Nephron progenitor cell (in vitro differentiated cells): ENCODE data around the gene MYO18B.

ENCODE experiments used
- DNase-seq: peaks from one replicate; pipeline ENCODE4 v3.0.0; 2021
- H3K27ac Mint-ChIP-seq: 2 replicates; pipeline ENCODE4 v1.8.0; 2021; ENCODE audit warnings: mild to moderate bottlenecking, moderate library complexity, mixed read lengths
- H3K27me3 Mint-ChIP-seq: 2 replicates; pipeline ENCODE4 v1.8.0; 2021; ENCODE audit warnings: mild to moderate bottlenecking, low read depth, mixed read lengths; ENCODE audit not compliant: poor library complexity
- H3K36me3 Mint-ChIP-seq: 2 replicates; pipeline ENCODE4 v1.8.0; 2021; ENCODE audit warnings: low read depth, mixed read lengths
- H3K4me1 Mint-ChIP-seq: 2 replicates; pipeline ENCODE4 v1.8.0; 2021; ENCODE audit warnings: mixed read lengths
- H3K4me3 Mint-ChIP-seq: 2 replicates; pipeline ENCODE4 v1.8.0; 2021; ENCODE audit warnings: mild to moderate bottlenecking, moderate library complexity, mixed read lengths
- H3K9me3 Mint-ChIP-seq: 2 replicates; pipeline ENCODE4 v1.8.0; 2021; ENCODE audit warnings: mild to moderate bottlenecking, moderate library complexity, mixed read lengths
- TF ChIP-seq, protein P1 (sequence below): fragments of 200-600 bp; sonication (generic); IDR thresholded peaks from 2 replicates; pipeline ENCODE4 v1.5.0; 2021; ENCODE audit warnings: antibody characterized with exemption

Gene MYO18B

DNA sequence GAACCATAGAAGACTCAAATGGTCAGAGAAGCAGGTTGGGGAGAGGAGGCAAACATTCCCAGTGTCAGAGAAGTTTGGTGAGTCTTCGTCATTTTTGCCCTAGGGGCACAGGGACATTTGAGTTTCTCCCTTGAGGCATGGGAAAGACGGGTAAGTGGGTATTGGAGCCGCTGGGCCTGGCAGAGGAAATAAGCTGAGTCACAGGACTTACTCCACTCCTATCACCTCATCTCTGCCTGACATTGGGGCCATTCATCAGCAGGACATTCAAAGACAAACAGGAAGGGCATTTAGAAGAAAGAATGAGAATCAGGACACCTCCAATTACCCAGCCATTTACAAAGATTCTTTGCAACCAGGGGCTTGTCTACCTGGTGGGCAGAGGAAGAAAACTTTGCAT lies 326.6 kb downstream of the MYO18B start:
- Mint-ChIP-seq H3K27ac (peak overlapping the region; percentile 61), H3K9me3 (peaks cover 14% of the 10 kb centered on the region), H3K27me3 (peaks cover 3% of the 10 kb centered on the region), H3K4me1 (peaks cover 60% of the 10 kb centered on the region), H3K36me3 (peaks cover 5% of the 10 kb centered on the region), H3K4me3 (peak overlapping the region; percentile 38)
- no peak for DNase-seq
- TF ChIP-seq, protein P1, sequence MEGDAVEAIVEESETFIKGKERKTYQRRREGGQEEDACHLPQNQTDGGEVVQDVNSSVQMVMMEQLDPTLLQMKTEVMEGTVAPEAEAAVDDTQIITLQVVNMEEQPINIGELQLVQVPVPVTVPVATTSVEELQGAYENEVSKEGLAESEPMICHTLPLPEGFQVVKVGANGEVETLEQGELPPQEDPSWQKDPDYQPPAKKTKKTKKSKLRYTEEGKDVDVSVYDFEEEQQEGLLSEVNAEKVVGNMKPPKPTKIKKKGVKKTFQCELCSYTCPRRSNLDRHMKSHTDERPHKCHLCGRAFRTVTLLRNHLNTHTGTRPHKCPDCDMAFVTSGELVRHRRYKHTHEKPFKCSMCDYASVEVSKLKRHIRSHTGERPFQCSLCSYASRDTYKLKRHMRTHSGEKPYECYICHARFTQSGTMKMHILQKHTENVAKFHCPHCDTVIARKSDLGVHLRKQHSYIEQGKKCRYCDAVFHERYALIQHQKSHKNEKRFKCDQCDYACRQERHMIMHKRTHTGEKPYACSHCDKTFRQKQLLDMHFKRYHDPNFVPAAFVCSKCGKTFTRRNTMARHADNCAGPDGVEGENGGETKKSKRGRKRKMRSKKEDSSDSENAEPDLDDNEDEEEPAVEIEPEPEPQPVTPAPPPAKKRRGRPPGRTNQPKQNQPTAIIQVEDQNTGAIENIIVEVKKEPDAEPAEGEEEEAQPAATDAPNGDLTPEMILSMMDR = no peak

DNA sequence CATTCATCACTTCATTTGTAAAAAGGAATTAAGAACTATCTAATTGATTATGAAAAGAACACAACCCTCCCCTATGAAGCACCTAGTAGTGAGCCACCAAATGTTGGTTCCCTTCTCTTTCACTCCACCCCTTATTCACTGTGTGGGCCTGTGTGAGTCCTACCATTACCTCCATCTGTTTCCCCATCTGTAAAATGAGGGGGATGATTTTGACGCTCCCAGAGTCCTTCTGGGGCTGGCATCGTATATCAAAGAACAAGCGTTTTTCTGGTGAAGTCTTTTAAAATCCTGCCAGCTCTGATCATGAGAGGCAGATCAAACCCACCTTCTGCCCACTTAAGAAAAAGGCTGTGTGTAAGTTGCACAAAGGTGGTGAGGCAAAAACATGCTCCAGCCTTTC lies 330.6 kb downstream of the MYO18B start:
- Mint-ChIP-seq H3K9me3 (peaks cover 14% of the 10 kb centered on the region), H3K4me1 (peaks cover 35% of the 10 kb centered on the region), H3K27ac (no peak overlapping the region), H3K4me3 (no peak overlapping the region), H3K27me3 (peaks cover 3% of the 10 kb centered on the region), H3K36me3 (peaks cover 5% of the 10 kb centered on the region)
- TF ChIP-seq, protein P1 = no peak
- no peak for DNase-seq

DNA sequence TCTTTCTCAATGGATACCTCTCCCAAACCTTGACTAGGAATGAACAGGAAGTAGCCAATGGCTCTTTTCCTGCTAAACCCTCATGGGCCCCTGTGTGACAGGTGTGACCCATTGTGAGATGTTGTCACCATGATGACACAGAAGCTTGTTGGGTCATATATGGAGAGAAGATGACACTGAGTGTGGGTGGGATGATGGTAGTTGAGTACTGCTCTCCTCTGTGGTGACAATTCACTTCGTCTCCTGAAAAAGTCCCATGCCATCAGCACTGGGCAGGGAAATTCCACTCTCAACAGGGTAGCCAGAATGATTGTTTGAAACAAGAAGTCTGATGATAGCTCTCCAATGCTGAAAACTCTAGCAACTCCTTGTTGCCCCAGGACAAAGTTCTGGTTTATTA lies 333.3 kb downstream of the MYO18B start:
- Mint-ChIP-seq H3K27ac (no peak overlapping the region), H3K36me3 (peaks cover 5% of the 10 kb centered on the region), H3K4me3 (no peak overlapping the region), H3K27me3 (no peaks in the 10 kb centered on the region), H3K4me1 (peaks cover 8% of the 10 kb centered on the region), H3K9me3 (peaks cover 11% of the 10 kb centered on the region)
- no peak for DNase-seq
- TF ChIP-seq, protein P1 = no peak

DNA sequence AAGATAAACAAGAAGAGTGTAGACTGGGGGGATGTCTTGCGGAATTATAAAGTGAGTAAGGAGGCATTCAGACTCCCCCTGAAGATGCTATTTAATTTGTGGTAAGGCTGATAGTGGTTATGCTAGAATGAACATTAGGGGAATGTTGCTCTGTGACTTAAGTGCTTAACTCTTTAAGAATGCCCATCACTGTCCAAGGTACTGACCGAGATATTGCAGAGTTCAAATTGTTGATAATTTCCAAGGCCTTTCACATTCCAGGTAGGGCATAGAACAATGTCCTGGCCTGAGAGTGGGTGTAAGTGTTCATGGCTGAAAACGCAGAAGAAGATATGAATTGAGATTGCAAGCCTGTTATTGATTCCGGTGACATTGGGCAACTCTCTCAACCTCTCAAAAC lies 337.0 kb downstream of the MYO18B start:
- Mint-ChIP-seq H3K9me3 (no peaks in the 10 kb centered on the region), H3K27me3 (no peaks in the 10 kb centered on the region), H3K4me3 (no peak overlapping the region), H3K36me3 (no peaks in the 10 kb centered on the region), H3K27ac (no peak overlapping the region), H3K4me1 (no peaks in the 10 kb centered on the region)
- peak; percentile 20 for DNase-seq
- TF ChIP-seq, protein P1 = no peak
